Measurements from ENCODE around the gene OTOG.

OTOG gene

GRCh38 chr11:17590463-17590862 is 43.4 kb downstream of the OTOG start:
- DNase-seq: no peak

- DNase-seq: no peak
Measured at GRCh38 chr11:17591293-17591692, 44.2 kb downstream of the OTOG start.

- DNase-seq: no peak
Measured at GRCh38 chr11:17593466-17594245, 46.6 kb downstream of the OTOG start.

- DNase-seq: no peak
Measured at GRCh38 chr11:17594686-17595192, 47.7 kb downstream of the OTOG start.

GRCh38 chr11:17595526-17596309 is 48.7 kb downstream of the OTOG start:
- peak; percentile 6 for DNase-seq

- DNase-seq: no peak
Measured at GRCh38 chr11:17596310-17596669, 49.2 kb downstream of the OTOG start.

GRCh38 chr11:17596711-17597110 is 49.7 kb downstream of the OTOG start:
- no peak for DNase-seq

- peak; percentile 5 for DNase-seq
Measured at GRCh38 chr11:17597770-17598169, 50.7 kb downstream of the OTOG start.

GRCh38 chr11:17598700-17599459 is 51.8 kb downstream of the OTOG start:
- peak; percentile 70 for DNase-seq

GRCh38 chr11:17599460-17599925 is 52.4 kb downstream of the OTOG start:
- no peak for DNase-seq

- no peak for DNase-seq
Measured at GRCh38 chr11:17600316-17601255, 53.5 kb downstream of the OTOG start.

- DNase-seq: no peak
Measured at GRCh38 chr11:17601256-17601671, 54.2 kb downstream of the OTOG start.

- no peak for DNase-seq
Measured at GRCh38 chr11:17601676-17602075, 54.6 kb downstream of the OTOG start.

GRCh38 chr11:17602105-17603001 is 55.3 kb downstream of the OTOG start:
- no peak for DNase-seq

- no peak for DNase-seq
Measured at GRCh38 chr11:17603056-17603825, 56.2 kb downstream of the OTOG start.

- DNase-seq: no peak
Measured at GRCh38 chr11:17604201-17604914, 57.3 kb downstream of the OTOG start.

- DNase-seq: no peak
Measured at GRCh38 chr11:17604915-17605233, 57.8 kb downstream of the OTOG start.

GRCh38 chr11:17605651-17606122 is 58.6 kb downstream of the OTOG start:
- DNase-seq: no peak

All from activated CD8-positive, alpha-beta memory T cell treated with anti-CD3 and anti-CD28 coated beads, Interleukin-2, amount 50 U/mL, for 4 hours (primary cell).